HepG2 (cell line): Measurements from ENCODE around the gene AP1M2. TPM values are rescaled to one million over a fixed set of nuclear protein-coding genes. Genes with fewer than 3 reads are reported as not detected.

Experiments used
- NFAT5 ChIP-seq: sonication (generic); formaldehyde crosslinking; IDR thresholded peaks from 2 replicates; pipeline ENCODE4 v1.4.0; 2020; ENCODE audit warnings: missing genetic modification reagents
- PHB2 ChIP-seq: fragments of 450-650 bp; IDR thresholded peaks from 2 replicates; pipeline ENCODE4 v1.6.1; 2018; ENCODE audit not compliant: partially characterized antibody
- PRDM10 ChIP-seq: sonication (generic); formaldehyde crosslinking; IDR thresholded peaks from 2 replicates; pipeline ENCODE4 v1.4.0; 2020; ENCODE audit warnings: low read depth, missing genetic modification reagents
- RFX3 ChIP-seq: IDR thresholded peaks from 2 replicates; pipeline ENCODE4 v1.6.1; 2016; ENCODE audit warnings: missing biosample characterization, missing genetic modification reagents
- SMARCE1 ChIP-seq: fragments of 450-650 bp; IDR thresholded peaks from 2 replicates; pipeline ENCODE4 v1.6.1; 2017; ENCODE audit warnings: borderline replicate concordance
- SNRNP70 ChIP-seq: fragments of 200-400 bp; formaldehyde crosslinking; IDR thresholded peaks from 2 replicates; pipeline ENCODE4 v1.6.1; 2017; ENCODE audit warnings: mild to moderate bottlenecking, low read depth, low read length, moderate library complexity
- SP5 ChIP-seq: IDR thresholded peaks from 2 replicates; pipeline ENCODE4 v1.6.1; 2016; ENCODE audit warnings: low read depth, borderline replicate concordance
- U2AF1 ChIP-seq: fragments of 200-400 bp; formaldehyde crosslinking; optimal IDR thresholded peaks from 2 replicates; pipeline ENCODE3; 2017; ENCODE audit warnings: mild to moderate bottlenecking, low read depth, low read length
- ZFYVE20 ChIP-seq: sonication (generic); formaldehyde crosslinking; IDR thresholded peaks from 2 replicates; pipeline ENCODE4 v1.8.0; 2023; ENCODE audit warnings: low read depth, mild to moderate bottlenecking, moderate library complexity, missing genetic modification reagents, borderline replicate concordance
- ZNF333 ChIP-seq: sonication (generic); formaldehyde crosslinking; IDR thresholded peaks from 2 replicates; pipeline ENCODE4 v1.4.0; 2020; ENCODE audit warnings: mild to moderate bottlenecking, missing genetic modification reagents, borderline replicate concordance
- ZNF362 ChIP-seq: sonication (generic); formaldehyde crosslinking; IDR thresholded peaks from 2 replicates; pipeline ENCODE4 v1.4.0; 2020; ENCODE audit warnings: missing genetic modification reagents, mild to moderate bottlenecking, borderline replicate concordance
- ZNF414 ChIP-seq: sonication (generic); formaldehyde crosslinking; IDR thresholded peaks from 2 replicates; pipeline ENCODE4 v1.5.0; 2020; ENCODE audit warnings: missing genetic modification reagents
- ZNF550 ChIP-seq: sonication (generic); formaldehyde crosslinking; IDR thresholded peaks from 2 replicates; pipeline ENCODE4 v1.4.0; 2020; ENCODE audit warnings: mild to moderate bottlenecking, missing genetic modification reagents, borderline replicate concordance
- ZNF7 ChIP-seq: IDR thresholded peaks from 2 replicates; pipeline ENCODE4 v1.6.1; 2016; ENCODE audit warnings: missing biosample characterization, missing genetic modification reagents
- ZNF710 ChIP-seq: sonication (generic); formaldehyde crosslinking; IDR thresholded peaks from 2 replicates; pipeline ENCODE4 v1.5.0; 2020; ENCODE audit warnings: mild to moderate bottlenecking, missing genetic modification reagents, borderline replicate concordance
- polyA plus RNA-seq, 8 experiments: library from polyadenylated mRNA; depleted of rRNA in 3 of 8; stranded (reverse) in 7 of 8; unstranded in 1 of 8; fragments of >200 nt; fragmentation: Illumina TruSeq in 4 of 8; extraction: Trizol in 4 of 8; gene quantifications; 2 replicates each; pipeline versions ENCODE4 v1.2.1 to v1.2.3, GENCODE V29; 2011 to 2016; ENCODE audit warnings: low read depth in 4 of 8, missing spikeins in 1 of 8, mixed read lengths in 1 of 8; ENCODE audit not compliant: insufficient read depth in 1 of 8
- total RNA-seq, 5 experiments: library from RNA; depleted of rRNA; stranded (reverse); fragments of >200 nt; fragmentation: Illumina TruSeq; extraction: Trizol; gene quantifications; 2 replicates each; pipeline ENCODE4 v1.2.3, GENCODE V29; 2016; ENCODE audit warnings: low read depth in 1 of 5

AP1M2 gene
- total and polyA plus RNA-seq, 2 of the 13 experiments (the other 11 are each of a cell fraction or from before 2014, with no cell fraction given) = 6.3 to 76.8 TPM

- TF ChIP-seq SNRNP70 (no peak), ZNF362 (CRISPR knock-in tag) (no peak), SP5 (CRISPR knock-in tag) (0 out of 2 replicates have a peak, but pooled peaks have one; percentile 42), NFAT5 (CRISPR knock-in tag) (0 out of 2 replicates have a peak, but pooled peaks have one; percentile 58), ZNF414 (CRISPR knock-in tag) (no peak), U2AF1 (no peak), ZFYVE20 (CRISPR knock-in tag) (no peak), ZNF333 (CRISPR knock-in tag) (no peak), PHB2 (no peak), ZNF710 (CRISPR knock-in tag) (no peak), RFX3 (no peak), ZNF550 (CRISPR knock-in tag) (no peak), PRDM10 (CRISPR knock-in tag) (no peak), SMARCE1 (no peak), ZNF7 (CRISPR knock-in tag) (no peak)
Measured at GRCh38 chr19:10543420-10544241, 43.5 kb downstream of the AP1M2 start, which contains the start of gene ATG4D (continued).
